ENCODE data around the gene ASNSD1.
"Not testable (repeated sequence)": the region's sequence is repeated elsewhere in the genome, so short reads cannot be mapped to it uniquely, and the experiment has no call there.

ASNSD1 gene

GRCh38 chr2:189696223-189696622 is 35.0 kb downstream of the ASNSD1 start:
- DNase-seq = no peak

- no peak for DNase-seq
These were observed 37.0 kb downstream of the ASNSD1 start for GRCh38 chr2:189698020-189698887.

GRCh38 chr2:189700681-189701080 is 39.4 kb downstream of the ASNSD1 start:
- DNase-seq = no peak

- DNase-seq = no peak
These were observed 40.8 kb downstream of the ASNSD1 start for GRCh38 chr2:189702071-189702470.

DNA sequence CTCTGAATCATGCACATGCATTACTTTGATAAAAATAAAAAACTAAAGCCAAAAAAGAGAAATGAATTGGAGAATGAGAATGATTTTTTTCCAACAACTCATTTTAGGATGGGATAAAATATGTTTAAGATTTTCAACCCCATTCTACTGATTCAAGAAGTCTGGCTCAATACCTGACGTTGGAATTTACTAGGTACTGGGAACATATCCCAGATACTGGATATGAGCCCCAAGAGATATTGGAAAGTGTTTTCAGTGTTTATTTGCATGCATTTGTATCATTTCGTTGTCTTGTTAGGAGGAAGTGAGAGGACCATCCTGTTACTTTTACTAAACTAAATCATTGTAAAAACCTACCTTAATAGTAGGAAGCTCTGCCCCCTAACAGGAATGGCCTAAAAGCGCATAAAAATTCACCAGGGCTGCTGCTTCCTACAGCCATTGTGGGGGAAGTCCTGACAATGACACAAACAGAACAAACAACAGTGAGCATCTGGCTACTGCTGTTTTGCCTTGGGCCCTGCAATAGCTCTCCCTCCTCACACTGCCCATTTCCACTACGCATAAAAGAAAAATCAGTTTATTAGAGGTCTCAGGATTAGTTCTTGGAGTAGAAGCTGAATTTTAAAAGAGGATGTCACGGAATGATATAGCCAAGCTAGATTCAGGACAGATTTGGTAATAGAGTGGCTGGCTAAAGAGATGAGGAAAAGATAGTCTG is 48.4 kb downstream of the ASNSD1 start:
- no peak for DNase-seq

DNA sequence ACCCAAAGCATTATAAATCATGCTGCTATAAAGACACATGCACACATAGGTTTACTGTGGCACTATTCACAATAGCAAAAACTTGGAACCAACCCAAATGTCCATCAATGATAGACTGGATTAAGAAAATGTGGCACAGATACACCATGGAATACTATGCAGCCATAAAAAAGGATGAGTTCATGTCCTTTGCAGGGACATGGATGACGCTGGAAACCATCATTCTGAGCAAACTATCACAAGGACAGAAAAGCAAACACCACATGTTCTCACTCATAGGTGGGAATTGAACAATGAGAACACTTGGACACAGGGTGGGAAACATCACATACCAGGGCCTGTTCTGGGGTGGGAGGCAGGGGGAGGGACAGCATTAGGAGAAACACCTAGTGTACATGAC is 56.3 kb downstream of the ASNSD1 start:
- DNase-seq = not testable (repeated sequence)

GRCh38 chr2:189719571-189719970 is 58.3 kb downstream of the ASNSD1 start:
- no peak for DNase-seq

Data from NCI-H1048 (cell line).